Activated CD4-positive, alpha-beta T cell treated with anti-CD3 and anti-CD28 coated beads for 48 hours (primary cell): ENCODE measurements around the gene S100A5.
A peak's percentile ranks its signal among the peaks of the same experiment; 100 is the strongest.
"Not testable (repeated sequence)": the region's sequence is repeated elsewhere in the genome, so short reads cannot be mapped to it uniquely, and the experiment has no call there.

Experiments used
- DNase-seq: peaks from one replicate; pipeline ENCODE4 v3.0.0-alpha.2; 2020

Gene S100A5

DNA sequence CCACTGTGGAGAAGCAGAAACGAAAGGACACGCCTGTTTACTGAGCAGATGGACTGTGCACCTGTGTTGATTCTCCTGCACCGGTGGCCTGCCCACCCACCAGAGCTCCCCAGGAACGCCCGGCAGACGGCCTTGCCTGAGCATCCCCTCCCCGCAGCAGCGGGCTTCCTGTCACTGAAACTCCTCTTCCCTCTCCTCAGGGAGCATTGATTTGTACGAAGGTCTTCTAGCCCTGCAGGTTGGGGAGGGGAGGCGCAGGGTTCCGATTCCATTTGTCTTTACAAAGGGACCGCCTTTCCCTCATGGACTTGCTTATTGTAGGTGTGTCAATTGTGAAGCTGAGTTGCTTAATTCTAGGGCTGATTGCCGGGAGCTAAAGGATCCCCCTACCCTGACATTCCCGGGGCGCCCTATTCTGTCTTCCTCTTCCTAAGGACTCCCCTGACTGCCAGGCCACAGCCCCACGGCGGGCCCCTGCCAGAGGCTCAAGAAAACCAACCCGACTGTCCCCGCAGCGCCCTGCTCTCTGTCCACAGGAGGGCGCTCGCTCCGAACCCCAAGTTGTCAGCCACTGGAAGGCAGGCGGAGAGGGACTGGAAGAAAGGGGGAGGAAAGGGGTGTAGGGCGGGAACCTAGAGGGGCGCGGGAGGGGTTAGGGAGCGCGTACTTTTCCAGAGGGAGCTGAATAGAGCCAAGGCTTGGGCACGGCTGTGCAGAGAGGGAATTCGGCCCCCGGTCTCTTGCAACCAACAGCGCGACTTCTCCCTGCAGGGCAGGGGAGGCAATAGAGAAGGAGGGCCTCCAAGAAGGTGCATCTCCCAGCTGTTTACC, 7.8 kb downstream of the S100A5 start:
- peak; percentile 88 for DNase-seq

- peak; percentile 51 for DNase-seq
These were observed 8.6 kb downstream of the S100A5 start for GRCh38 chr1:153532181-153532580.

- DNase-seq = no peak
These were observed 9.1 kb downstream of the S100A5 start for GRCh38 chr1:153531638-153532037.

- no peak for DNase-seq
These were observed 13.1 kb downstream of the S100A5 start for GRCh38 chr1:153527683-153528040.

GRCh38 chr1:153527023-153527682, 13.6 kb downstream of the S100A5 start:
- no peak for DNase-seq

DNA sequence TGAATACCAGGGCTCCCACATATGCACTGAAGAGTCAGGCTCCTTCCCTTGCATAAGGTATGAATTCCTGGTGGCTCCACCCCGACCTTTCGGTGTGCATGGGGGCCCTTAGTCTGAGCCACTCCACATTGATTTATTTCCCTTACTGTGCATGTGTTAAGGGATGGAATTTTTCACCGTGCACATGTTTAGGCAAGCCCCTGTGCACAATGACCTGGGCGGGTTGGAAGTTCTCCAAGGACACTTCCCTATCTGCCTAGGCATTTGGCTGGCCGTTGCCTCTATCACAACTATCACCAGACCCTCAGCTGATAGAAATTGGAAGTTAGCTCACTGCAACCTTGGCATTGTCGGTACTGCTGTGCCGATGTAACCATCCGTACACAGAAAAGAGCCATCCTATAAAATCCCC, 14.6 kb downstream of the S100A5 start:
- DNase-seq = no peak

DNA sequence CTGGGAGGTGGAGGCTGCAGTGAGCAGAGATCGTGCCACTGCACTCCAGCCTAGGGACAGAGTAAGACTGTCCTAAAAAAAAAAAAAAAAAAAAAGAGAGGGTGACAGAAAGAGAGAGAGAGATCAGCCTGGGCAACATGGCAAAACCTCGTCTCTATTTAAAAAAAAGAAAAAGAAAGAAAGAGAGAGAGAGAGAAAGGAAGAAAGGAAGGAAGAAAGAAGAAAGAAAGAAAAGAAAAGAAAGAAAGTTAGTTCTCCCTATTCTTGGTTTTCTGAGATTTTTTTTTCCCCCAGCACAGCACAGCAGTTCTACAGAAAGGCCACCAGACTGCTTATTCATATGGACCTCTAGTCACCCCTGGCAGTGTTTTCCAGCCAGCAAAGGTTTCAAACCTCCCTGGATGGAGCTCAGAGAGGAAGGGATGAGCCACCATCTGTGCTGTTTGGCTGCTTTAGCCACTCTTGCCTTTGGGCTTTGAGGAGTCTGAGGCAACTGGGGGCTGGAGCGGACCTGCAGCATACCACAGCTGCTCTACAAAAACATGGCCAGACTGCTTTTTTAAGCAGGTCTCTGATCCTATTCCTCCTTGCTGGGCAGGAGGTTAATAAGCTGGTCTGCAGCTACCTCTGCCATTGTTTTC, 15.5 kb downstream of the S100A5 start:
- DNase-seq = no peak

DNA sequence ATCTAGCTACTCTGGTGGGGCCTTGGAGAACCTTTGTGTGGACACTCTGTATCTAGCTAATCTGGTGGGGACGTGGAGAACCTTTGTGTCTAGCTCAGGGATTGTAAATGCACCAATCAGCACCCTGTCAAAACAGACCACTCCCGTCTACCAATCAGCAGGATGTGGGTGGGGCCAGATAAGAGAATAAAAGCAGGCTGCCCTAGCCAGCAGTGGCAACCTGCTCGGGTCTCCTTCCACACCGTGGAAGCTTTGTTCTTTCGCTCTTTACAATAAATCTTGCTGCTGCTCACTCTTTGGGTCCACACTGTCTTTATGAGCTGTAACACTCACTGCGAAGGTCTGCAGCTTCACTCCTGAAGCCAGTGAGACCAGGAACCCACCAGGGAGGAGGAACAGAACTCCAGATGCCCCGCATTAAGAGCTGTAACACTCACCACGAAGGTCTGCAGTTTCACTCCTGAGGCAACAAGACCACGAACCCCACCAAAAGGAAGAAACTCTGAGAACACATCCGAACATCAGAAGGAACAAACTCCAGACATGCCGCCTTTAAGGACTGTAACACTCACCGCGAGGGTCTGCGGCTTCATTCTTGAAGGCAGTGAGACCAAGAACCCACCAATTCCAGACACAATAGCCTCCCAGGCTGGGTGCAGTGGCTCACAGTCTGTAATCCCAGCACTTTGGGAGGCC, 18.2 kb downstream of the S100A5 start:
- DNase-seq = not testable (repeated sequence)

- not testable (repeated sequence) for DNase-seq
These were observed 18.9 kb downstream of the S100A5 start for GRCh38 chr1:153521808-153522207.

GRCh38 chr1:153520818-153521476, 19.8 kb downstream of the S100A5 start:
- DNase-seq = no peak

DNA sequence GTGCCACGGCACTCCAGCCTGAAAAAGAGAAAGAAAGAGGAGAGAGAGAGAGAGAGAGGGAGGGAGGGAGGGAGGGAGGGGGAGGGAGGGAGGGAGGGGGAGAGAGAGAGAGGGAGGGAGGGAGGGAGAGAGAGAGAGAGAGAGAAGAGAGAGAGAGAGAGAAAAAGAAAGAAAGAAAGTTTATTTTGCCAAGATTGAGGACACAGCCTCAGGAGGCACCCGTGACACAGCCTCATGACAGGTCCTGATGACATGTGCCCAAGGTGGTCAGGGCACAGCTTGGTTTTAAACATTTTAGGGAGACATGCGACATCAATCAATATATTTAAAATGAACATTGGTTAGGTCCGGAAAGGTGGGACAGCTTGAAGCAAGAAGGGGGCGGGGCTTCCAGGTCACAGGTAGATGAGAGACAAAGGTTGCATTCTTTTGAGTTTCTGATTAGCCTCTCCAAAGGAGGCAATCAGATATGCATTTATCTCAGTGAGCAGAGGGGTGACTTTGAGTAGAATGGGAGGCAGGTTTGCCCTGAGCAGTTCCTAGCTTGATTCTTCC, 20.5 kb downstream of the S100A5 start:
- not testable (repeated sequence) for DNase-seq

- no peak for DNase-seq
These were observed 21.5 kb downstream of the S100A5 start for GRCh38 chr1:153519242-153519641.

- no peak for DNase-seq
These were observed 25.0 kb downstream of the S100A5 start for GRCh38 chr1:153515504-153516394.

- no peak for DNase-seq
These were observed 27.1 kb downstream of the S100A5 start for GRCh38 chr1:153513666-153514065.

DNA sequence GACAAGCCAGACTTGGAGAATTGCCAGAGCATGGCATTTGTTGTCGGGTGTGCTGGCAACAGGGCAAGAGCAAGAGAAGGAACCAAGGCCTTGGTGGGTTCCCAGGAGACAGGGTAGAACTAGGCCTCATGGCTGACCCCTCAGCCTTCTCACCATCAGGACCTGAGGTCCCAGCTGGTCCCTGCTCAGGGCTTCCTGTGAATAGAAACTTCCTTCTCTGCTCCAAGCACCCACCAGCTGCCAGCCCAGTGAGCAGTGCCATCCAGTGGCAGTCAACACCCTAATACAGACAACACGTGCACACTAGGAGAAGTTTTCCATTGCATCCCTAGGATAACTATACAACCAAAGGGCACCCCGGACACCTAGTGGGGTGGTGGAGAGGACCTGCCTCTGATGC, 27.7 kb downstream of the S100A5 start:
- DNase-seq = no peak

DNA sequence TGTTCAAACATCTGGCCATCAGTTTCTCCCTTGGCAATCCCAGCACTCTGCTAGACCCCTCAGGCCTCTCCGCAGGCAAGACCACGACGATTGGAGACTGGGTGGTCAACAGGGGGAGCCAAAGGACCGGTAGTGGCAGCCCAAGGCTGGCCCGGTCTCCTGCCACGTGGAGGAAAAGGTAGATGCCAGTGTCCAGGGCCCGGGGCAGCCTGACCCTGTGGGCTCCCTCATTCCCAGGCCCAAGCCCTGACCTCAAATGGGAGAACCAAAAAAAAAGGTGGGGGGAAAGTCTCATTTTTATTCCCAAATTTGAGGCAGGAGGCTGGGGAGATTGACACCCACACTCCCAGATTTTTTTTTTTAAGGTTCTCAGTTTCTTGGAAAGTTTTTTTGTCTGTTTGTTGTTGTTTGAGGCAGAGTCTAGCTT, 29.7 kb downstream of the S100A5 start:
- DNase-seq = peak; percentile 87

DNA sequence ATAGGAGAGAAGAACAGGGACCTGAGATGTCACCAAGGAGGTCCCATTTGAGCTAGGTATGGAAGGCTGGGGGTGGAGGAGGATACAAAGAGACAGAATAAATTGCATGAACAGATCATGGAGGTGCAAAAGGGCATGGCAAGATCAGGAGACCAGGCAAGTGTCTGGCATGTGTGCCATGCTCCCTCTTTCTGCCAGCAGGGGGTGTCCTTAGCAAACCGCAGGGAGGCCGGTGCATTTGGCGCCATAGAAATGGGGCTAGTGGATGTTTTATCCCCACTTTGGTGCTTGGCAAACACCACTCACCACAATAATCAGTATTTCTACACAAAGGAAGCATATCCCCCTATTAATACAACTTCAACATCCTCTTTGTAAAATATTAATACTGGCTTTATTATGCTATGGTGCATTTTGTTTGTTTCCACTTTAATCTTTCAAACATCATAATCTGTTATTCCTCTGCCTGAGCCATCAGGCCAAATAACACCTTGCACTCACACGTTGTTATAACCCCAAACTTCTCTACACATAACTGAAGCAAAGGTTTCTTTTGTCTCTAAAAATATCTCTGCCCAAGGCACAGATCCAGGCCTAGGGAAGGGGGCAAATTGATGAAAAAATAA, 30.9 kb downstream of the S100A5 start:
- DNase-seq = peak; percentile 84

GRCh38 chr1:153509036-153509435, 31.7 kb downstream of the S100A5 start:
- no peak for DNase-seq

DNA sequence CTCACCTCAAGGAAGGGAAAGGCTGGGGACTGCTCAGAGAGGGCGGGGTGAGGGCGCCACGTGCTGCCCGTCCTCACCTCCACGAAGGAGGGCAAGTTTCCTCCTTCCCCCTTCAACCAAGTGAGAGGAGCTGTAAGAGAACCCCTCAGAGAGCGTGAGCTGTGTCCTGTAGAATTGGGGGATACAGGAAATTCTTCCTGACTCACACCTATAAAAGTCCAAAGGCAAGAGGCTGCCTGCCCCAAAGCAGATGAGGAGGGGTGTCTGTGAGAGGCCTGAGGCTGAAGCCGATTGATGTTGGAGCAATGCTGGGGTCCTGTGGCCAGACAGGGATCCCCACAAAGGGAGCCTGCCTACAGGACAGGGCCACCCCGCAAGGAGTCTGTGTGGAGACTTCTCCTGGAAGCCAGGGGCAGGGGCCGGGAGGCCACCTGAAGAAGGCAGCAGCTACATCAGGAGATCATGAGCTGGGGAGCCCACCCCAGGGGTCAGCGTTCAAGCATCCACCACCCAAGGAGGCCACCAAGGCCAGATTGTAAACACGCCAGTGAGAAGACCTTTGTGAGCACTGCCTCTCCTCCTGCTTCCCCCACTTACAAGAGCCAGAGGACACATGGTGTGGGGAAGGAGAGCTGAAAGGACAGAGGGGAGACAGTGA, 32.7 kb downstream of the S100A5 start:
- no peak for DNase-seq

- no peak for DNase-seq
These were observed 33.8 kb downstream of the S100A5 start for GRCh38 chr1:153506831-153507413.
